Panc1 (cell line): ENCODE measurements around the gene CCDC66. TPM values are rescaled to one million over a fixed set of nuclear protein-coding genes. Genes with fewer than 3 reads are reported as not detected.

Experiments used
- ATAC-seq: fragments of 200-7000 bp; cut with Tn5 transposase; 2 replicates; pipeline ENCODE4 v1.9.1; 2020; ENCODE audit warnings: mild to moderate bottlenecking, moderate library complexity
- BruUV-seq: library from RNA; stranded (reverse); fragments of 400-500 nt; replicated peaks from 2 replicates; lab custom pipeline; 2021; lab: Mats Ljungman, UMichigan
- CTCF ChIA-PET: fragments of 300-600 bp; sonication (Branson Sonifier 250); formaldehyde crosslinking; loops from one replicate; lab custom pipeline; 2022; ENCODE audit warnings: antibody characterized with exemption; lab: Charles Lee
- POLR2A ChIA-PET: fragments of 300-600 bp; sonication (Branson Sonifier 250); formaldehyde crosslinking; loops from one replicate; lab custom pipeline; 2022; ENCODE audit warnings: antibody characterized with exemption; lab: Charles Lee
- DNase-seq: peaks from one replicate; pipeline ENCODE4 v3.0.0-alpha.2; 2010; ENCODE audit warnings: low read depth, low spot score
- H3K27ac ChIP-seq: 2 replicates; pipeline ENCODE4 v1.5.1; 2011; ENCODE audit warnings: mild to moderate bottlenecking, low read length, inconsistent platforms
- H3K27me3 ChIP-seq: fragments of 200-500 bp; sonication (Bioruptor generic); 2 replicates; pipeline ENCODE4 v1.6.0; 2014; ENCODE audit warnings: low read length, inconsistent platforms; ENCODE audit not compliant: control insufficient read depth, insufficient read depth
- H3K36me3 ChIP-seq: fragments of 200-500 bp; sonication (Bioruptor generic); 2 replicates; pipeline ENCODE4 v1.5.1; 2014; ENCODE audit warnings: inconsistent platforms, mild to moderate bottlenecking, low read length, moderate library complexity; ENCODE audit not compliant: control insufficient read depth, insufficient read depth
- H3K4me1 ChIP-seq: 2 replicates; pipeline ENCODE4 v1.5.1; 2011; ENCODE audit warnings: inconsistent platforms, mild to moderate bottlenecking, low read length, moderate library complexity; ENCODE audit not compliant: control insufficient read depth, insufficient read depth
- H3K4me3 ChIP-seq, 2 experiments: 2 replicates each; pipeline ENCODE4 v1.5.1; 2011 to 2012; ENCODE audit warnings: low read depth in 2 of 2, low read length in 2 of 2, mild to moderate bottlenecking in 2 of 2, inconsistent platforms in 1 of 2, moderate library complexity in 1 of 2
- H3K9me3 ChIP-seq: fragments of 200-500 bp; sonication (Bioruptor generic); 2 replicates; pipeline ENCODE4 v1.5.1; 2014; ENCODE audit warnings: low read depth, mild to moderate bottlenecking, inconsistent platforms, low read length, moderate library complexity; ENCODE audit not compliant: control insufficient read depth, insufficient read depth
- CTCF ChIP-seq: fragments of 450-650 bp; IDR thresholded peaks from 2 replicates; pipeline ENCODE4 v1.5.1; 2017; ENCODE audit warnings: mild to moderate bottlenecking
- POLR2AphosphoS5 ChIP-seq: IDR thresholded peaks from 2 replicates; pipeline ENCODE4 v1.6.1; 2012; ENCODE audit warnings: mild to moderate bottlenecking, low read depth, low read length, moderate library complexity
- REST ChIP-seq, 2 experiments: IDR thresholded peaks; 2 replicates each; pipeline ENCODE4 v1.6.1; 2011 to 2012; ENCODE audit warnings: low read depth in 2 of 2, control low read depth in 1 of 2, low read length in 1 of 2, mild to moderate bottlenecking in 1 of 2, moderate library complexity in 1 of 2; ENCODE audit not compliant: insufficient read depth in 1 of 2
- SIN3A ChIP-seq: IDR thresholded peaks from 2 replicates; pipeline ENCODE4 v1.6.1; 2012; ENCODE audit warnings: low read depth, mild to moderate bottlenecking, low read length, moderate library complexity, borderline replicate concordance; ENCODE audit not compliant: insufficient read depth
- TCF7L2 ChIP-seq: IDR thresholded peaks from 2 replicates; pipeline ENCODE4 v1.6.1; 2011; ENCODE audit warnings: mild to moderate bottlenecking, low read depth, low read length, inconsistent platforms
- in situ Hi-C: cut with HindIII; loops from 2 replicates; pipeline ENCODE4 v1.10.0; 2016; ENCODE audit warnings: low sequenced_read_pairs, low pct_unique_long_range_greater_than_20kb
- intact Hi-C: fragments of 100-400 bp; cut with micrococcal nuclease; formaldehyde crosslinking; loops from one replicate; pipeline ENCODE4 v1.10.0; 2022; ENCODE audit not compliant: unreplicated experiment
- total RNA-seq: library from RNA; stranded (reverse); gene quantifications from one replicate; pipeline ENCODE4 v1.2.1, GENCODE V29; 2021; ENCODE audit not compliant: unreplicated experiment

The CCDC66 gene
- total RNA-seq, 1 experiment from 2014 or later = 11.1 TPM

- H3K4me3 ChIP-seq = no peak overlapping the region
- no peak for DNase-seq
- H3K36me3 ChIP-seq = peaks cover 23% of the 10 kb centered on the region
- intact Hi-C loops (no loop called here), in situ Hi-C loops (no loop called here)
- ChIA-PET CTCF (no interaction called here), POLR2A (no interaction called here)
- H3K27ac ChIP-seq = no peak overlapping the region
- H3K9me3 ChIP-seq = no peaks in the 10 kb centered on the region
- H3K27me3 ChIP-seq = no peaks in the 10 kb centered on the region
- no peaks in the 10 kb centered on the region for H3K4me1 ChIP-seq
- ATAC-seq = no peak
- no TSS peak for BruUV-seq
- TF ChIP-seq TCF7L2 (no peak), SIN3A (no peak), POLR2AphosphoS5 (no peak)
Measured at GRCh38 chr3:56629047-56629446, 72.1 kb downstream of the CCDC66 start.

GRCh38 chr3:56629451-56629850 is 72.5 kb downstream of the CCDC66 start:
- CTCF ChIA-PET = no interaction called here
- Histone ChIP-seq H3K9me3 (no peaks in the 10 kb centered on the region), H3K36me3 (peaks cover 20% of the 10 kb centered on the region), H3K27me3 (no peaks in the 10 kb centered on the region), H3K27ac (no peak overlapping the region), H3K4me3 (no peak overlapping the region), H3K4me1 (no peaks in the 10 kb centered on the region)
- TF ChIP-seq REST (IDR thresholded peaks at IDR 0.05; ENCODE audit: insufficient read depth in 1 of 2, low read depth in 2 of 2, low read length in 1 of 2) (no peak), SIN3A (no peak), POLR2AphosphoS5 (no peak), TCF7L2 (no peak), CTCF (no peak)
- ATAC-seq (no peak), DNase-seq (no peak)
- no TSS peak for BruUV-seq
- in situ Hi-C loops = no loop called here
- intact Hi-C loops = no loop called here
- POLR2A ChIA-PET = no interaction called here

DNA sequence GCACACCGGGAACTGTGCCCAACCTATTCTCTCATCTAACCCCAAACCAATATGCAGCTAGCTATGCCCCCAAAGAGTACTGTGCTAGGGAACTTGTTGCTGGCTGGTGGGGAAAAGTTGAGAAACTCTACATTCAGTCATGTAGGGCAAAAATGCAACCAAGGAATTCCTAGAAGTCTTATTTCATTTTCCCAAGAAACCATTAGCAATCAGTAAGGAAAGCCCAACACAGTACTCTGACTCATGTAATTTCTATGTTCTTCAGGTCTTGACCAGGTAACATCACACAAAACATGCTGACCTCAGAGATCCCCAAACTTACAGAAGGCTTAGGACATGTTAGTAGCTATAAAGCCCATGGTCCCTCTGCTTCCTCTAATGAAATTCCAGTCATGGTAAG is 74.0 kb downstream of the CCDC66 start:
- no peaks in the 10 kb centered on the region for H3K9me3 ChIP-seq
- intact Hi-C loops = no loop called here
- no peak overlapping the region for H3K4me3 ChIP-seq
- peaks cover 22% of the 10 kb centered on the region for H3K36me3 ChIP-seq
- ChIA-PET CTCF (no interaction called here), POLR2A (no interaction called here)
- no peak for DNase-seq
- TF ChIP-seq CTCF = no peak
- no peak for TF ChIP-seq REST (IDR thresholded peaks at IDR 0.05; ENCODE audit: insufficient read depth in 1 of 2, low read depth in 2 of 2, low read length in 1 of 2)
- TF ChIP-seq TCF7L2 = no peak
- TF ChIP-seq POLR2AphosphoS5 = no peak
- no peak for TF ChIP-seq SIN3A
- no peaks in the 10 kb centered on the region for H3K4me1 ChIP-seq
- no TSS peak for BruUV-seq
- no peaks in the 10 kb centered on the region for H3K27me3 ChIP-seq
- ATAC-seq = no peak
- no peak overlapping the region for H3K27ac ChIP-seq
- in situ Hi-C loops = no loop called here
